ENCODE data around the gene CCDC27. TPM values are rescaled to one million over a fixed set of nuclear protein-coding genes. Genes with fewer than 3 reads are reported as not detected.

The CCDC27 gene
- total and polyA plus RNA-seq, 2 of the 13 experiments (the other 11 are each of a cell fraction or from before 2014, with no cell fraction given) = not detected

- no peak for TF ChIP-seq ZNF512 (CRISPR knock-in tag; IDR thresholded peaks at IDR 0.05)
- TF ChIP-seq KMT2B (CRISPR knock-in tag; IDR thresholded peaks at IDR 0.05) = no peak
- peak; percentile 32 for TF ChIP-seq ZNF777 (CRISPR knock-in tag; IDR thresholded peaks at IDR 0.05)
- TF ChIP-seq TEAD3 (CRISPR knock-in tag; optimal IDR thresholded peaks at IDR 0.05; ENCODE audit: borderline replicate concordance) = no peak
- TF ChIP-seq LCORL (IDR thresholded peaks at IDR 0.05) = no peak
- no peak for TF ChIP-seq LCORL (CRISPR knock-in tag; IDR thresholded peaks at IDR 0.05)
- 0 out of 2 replicates have a peak, but pooled peaks have one; percentile 21 for TF ChIP-seq SAP130 (CRISPR knock-in tag; IDR thresholded peaks at IDR 0.05; ENCODE audit: low read depth)
- TF ChIP-seq TBL1XR1 (IDR thresholded peaks at IDR 0.05; ENCODE audit: borderline replicate concordance, low read length, partially characterized antibody) = no peak
- TF ChIP-seq RELA (CRISPR knock-in tag; IDR thresholded peaks at IDR 0.05) = no peak
- peak; percentile 51; the same call in 1 of the 2 replicates for TF ChIP-seq ZNF784 (CRISPR knock-in tag; IDR thresholded peaks at IDR 0.05; ENCODE audit: borderline replicate concordance)
- TF ChIP-seq ESRRA (CRISPR knock-in tag; IDR thresholded peaks at IDR 0.05; ENCODE audit: low read depth) = no peak
- 0 out of 2 replicates have a peak, but pooled peaks have one; percentile 34 for TF ChIP-seq ZNF274 (CRISPR knock-in tag; IDR thresholded peaks at IDR 0.05)
- TF ChIP-seq, protein P1, sequence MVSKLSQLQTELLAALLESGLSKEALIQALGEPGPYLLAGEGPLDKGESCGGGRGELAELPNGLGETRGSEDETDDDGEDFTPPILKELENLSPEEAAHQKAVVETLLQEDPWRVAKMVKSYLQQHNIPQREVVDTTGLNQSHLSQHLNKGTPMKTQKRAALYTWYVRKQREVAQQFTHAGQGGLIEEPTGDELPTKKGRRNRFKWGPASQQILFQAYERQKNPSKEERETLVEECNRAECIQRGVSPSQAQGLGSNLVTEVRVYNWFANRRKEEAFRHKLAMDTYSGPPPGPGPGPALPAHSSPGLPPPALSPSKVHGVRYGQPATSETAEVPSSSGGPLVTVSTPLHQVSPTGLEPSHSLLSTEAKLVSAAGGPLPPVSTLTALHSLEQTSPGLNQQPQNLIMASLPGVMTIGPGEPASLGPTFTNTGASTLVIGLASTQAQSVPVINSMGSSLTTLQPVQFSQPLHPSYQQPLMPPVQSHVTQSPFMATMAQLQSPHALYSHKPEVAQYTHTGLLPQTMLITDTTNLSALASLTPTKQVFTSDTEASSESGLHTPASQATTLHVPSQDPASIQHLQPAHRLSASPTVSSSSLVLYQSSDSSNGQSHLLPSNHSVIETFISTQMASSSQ (IDR thresholded peaks at IDR 0.05; ENCODE audit: low read depth) = no peak
- TF ChIP-seq, protein P1 (CRISPR knock-in tag; IDR thresholded peaks at IDR 0.05; ENCODE audit: borderline replicate concordance) = peak; percentile 11; the same call in 1 of the 2 replicates
- no peak for TF ChIP-seq ZFYVE20 (CRISPR knock-in tag; IDR thresholded peaks at IDR 0.05; ENCODE audit: borderline replicate concordance, low read depth)
- peak; percentile 41 for TF ChIP-seq ZFP91 (CRISPR knock-in tag; IDR thresholded peaks at IDR 0.05; ENCODE audit: borderline replicate concordance)
- TF ChIP-seq PRMT3 (CRISPR knock-in tag; IDR thresholded peaks at IDR 0.05; ENCODE audit: borderline replicate concordance, low read depth) = no peak
- no peak for TF ChIP-seq MED8 (CRISPR knock-in tag; IDR thresholded peaks at IDR 0.05; ENCODE audit: insufficient replicate concordance)
- TF ChIP-seq AHR (CRISPR knock-in tag; IDR thresholded peaks at IDR 0.05) = no peak
- TF ChIP-seq SIN3B (IDR thresholded peaks at IDR 0.05; ENCODE audit: low read length) = no peak
- no peak for TF ChIP-seq ZSCAN9 (CRISPR knock-in tag; IDR thresholded peaks at IDR 0.05; ENCODE audit: borderline replicate concordance)
Measured at GRCh38 chr1:3773572-3774275, 21.5 kb downstream of the CCDC27 start (continued).
